Activated T-cell treated with anti-CD3 and anti-CD28 coated beads, Interleukin-2, amount 50 U/mL, for 72 hours (primary cell): Measurements from ENCODE around the gene LUC7L3. TPM values are rescaled to one million over a fixed set of nuclear protein-coding genes. Genes with fewer than 3 reads are reported as not detected.

Source experiments
- ATAC-seq, 2 donors: fragments of 150-1000 bp; cut with Tn5 transposase; replicated peaks in 1 of 2; 2 replicates each; pipeline ENCODE4 v1.10.0; 2021; ENCODE audit warnings: moderate library complexity in 2 of 2, mild to moderate bottlenecking in 1 of 2
- DNase-seq, 2 donors: peaks; one replicate each; pipeline ENCODE4 v3.0.0; 2021 to 2022; ENCODE audit warnings: mixed read lengths in 1 of 2
- H3K27ac Mint-ChIP-seq: one replicate; pipeline ENCODE4 v1.8.0; 2022; ENCODE audit warnings: mild to moderate bottlenecking, moderate library complexity, mixed read lengths
- H3K27me3 Mint-ChIP-seq: one replicate; pipeline ENCODE4 v1.8.0; 2022; ENCODE audit warnings: low read depth, mixed read lengths
- H3K36me3 Mint-ChIP-seq, 2 donors: one replicate each; pipeline ENCODE4 v1.8.0; 2022; ENCODE audit warnings: mixed read lengths in 2 of 2, mild to moderate bottlenecking in 1 of 2; ENCODE audit not compliant: insufficient read depth in 2 of 2
- H3K4me1 Mint-ChIP-seq: one replicate; pipeline ENCODE4 v1.8.0; 2022; ENCODE audit warnings: low read depth, mixed read lengths
- H3K4me3 Mint-ChIP-seq, 2 donors: one replicate each; pipeline ENCODE4 v1.8.0; 2022; ENCODE audit warnings: mild to moderate bottlenecking in 2 of 2, mixed read lengths in 2 of 2, moderate library complexity in 2 of 2
- H3K9me3 Mint-ChIP-seq, 2 donors: one replicate each; pipeline ENCODE4 v1.8.0; 2022; ENCODE audit warnings: mixed read lengths in 2 of 2
- total RNA-seq, 2 donors: library from RNA; stranded (reverse); gene quantifications; one replicate each; pipeline ENCODE4 v1.2.3, GENCODE V29; 2022

LUC7L3 gene
- total RNA-seq, 2 donors from 2014 or later: 148 to 190 TPM

DNA sequence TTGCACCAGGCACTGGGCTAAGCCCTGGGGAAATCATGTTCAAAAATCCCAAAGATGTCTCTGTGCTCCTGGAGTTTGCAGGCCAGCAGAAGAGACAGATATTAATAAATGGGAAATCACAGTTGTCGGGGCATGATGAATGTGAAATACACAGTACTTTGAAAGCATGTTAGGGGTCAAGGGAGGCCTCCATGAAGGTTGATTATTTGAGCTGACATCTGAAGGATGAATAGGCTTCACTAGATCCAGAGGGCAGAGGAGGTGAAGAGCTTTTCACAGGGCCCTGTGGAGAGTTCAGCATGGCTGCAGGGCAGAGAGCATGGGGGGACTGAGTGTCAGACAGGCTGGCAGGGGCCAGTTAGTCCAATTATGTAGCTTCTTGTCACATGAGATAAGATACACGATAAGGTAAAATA, 45.3 kb downstream of the LUC7L3 start:
- H3K4me3 Mint-ChIP-seq: no peak overlapping the region
- no peak overlapping the region for H3K27ac Mint-ChIP-seq
- H3K36me3 Mint-ChIP-seq: no peaks in the 10 kb centered on the region
- DNase-seq (no peak), ATAC-seq (no peak)
- peaks cover 12% of the 10 kb centered on the region for H3K4me1 Mint-ChIP-seq
- H3K9me3 Mint-ChIP-seq: no peaks in the 10 kb centered on the region
- H3K27me3 Mint-ChIP-seq: peaks cover 10% of the 10 kb centered on the region

DNA sequence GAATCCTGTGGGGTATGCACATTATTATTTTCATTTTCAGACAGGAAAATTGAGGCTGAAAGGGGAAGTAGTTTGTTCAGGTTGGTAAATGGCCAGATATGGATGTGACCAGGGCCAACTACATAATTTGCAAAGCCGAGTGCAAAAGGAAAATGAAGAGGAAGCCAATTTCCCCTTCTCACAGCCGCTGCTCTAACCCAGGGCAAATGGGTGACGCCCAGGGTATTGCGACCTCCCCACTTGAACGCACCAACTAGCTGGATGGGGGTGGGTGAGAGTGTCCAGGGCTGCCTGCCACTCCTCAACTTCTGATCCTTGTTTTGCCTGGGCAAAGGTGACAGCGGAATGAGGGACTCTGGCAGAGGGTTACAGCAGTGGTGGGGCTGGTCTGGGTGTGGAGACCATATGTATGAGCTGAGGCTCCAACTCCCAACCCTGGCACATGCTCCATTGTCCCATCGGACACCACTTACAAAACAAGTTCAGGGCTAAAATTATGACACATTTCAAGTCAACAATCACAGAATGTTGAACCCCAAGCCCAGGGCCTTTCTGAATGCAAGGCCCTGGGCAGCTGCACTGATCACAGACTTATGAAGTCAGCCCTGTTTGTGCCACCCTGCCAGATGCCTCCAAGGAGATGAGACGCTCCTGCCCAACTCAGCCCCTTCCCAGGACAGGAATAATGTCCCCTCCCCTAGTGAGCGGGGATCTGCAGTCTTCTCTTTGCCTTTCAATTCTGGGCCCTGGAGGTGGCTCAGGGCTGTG, 46.2 kb downstream of the LUC7L3 start:
- no peaks in the 10 kb centered on the region for H3K36me3 Mint-ChIP-seq
- H3K4me3 Mint-ChIP-seq: no peak overlapping the region
- peaks cover 12% of the 10 kb centered on the region for H3K4me1 Mint-ChIP-seq
- no peak overlapping the region for H3K27ac Mint-ChIP-seq
- peak in 1 of 2 donors; percentile 26 for ATAC-seq
- peaks cover 10% of the 10 kb centered on the region for H3K27me3 Mint-ChIP-seq
- no peak for DNase-seq
- H3K9me3 Mint-ChIP-seq: no peaks in the 10 kb centered on the region

DNA sequence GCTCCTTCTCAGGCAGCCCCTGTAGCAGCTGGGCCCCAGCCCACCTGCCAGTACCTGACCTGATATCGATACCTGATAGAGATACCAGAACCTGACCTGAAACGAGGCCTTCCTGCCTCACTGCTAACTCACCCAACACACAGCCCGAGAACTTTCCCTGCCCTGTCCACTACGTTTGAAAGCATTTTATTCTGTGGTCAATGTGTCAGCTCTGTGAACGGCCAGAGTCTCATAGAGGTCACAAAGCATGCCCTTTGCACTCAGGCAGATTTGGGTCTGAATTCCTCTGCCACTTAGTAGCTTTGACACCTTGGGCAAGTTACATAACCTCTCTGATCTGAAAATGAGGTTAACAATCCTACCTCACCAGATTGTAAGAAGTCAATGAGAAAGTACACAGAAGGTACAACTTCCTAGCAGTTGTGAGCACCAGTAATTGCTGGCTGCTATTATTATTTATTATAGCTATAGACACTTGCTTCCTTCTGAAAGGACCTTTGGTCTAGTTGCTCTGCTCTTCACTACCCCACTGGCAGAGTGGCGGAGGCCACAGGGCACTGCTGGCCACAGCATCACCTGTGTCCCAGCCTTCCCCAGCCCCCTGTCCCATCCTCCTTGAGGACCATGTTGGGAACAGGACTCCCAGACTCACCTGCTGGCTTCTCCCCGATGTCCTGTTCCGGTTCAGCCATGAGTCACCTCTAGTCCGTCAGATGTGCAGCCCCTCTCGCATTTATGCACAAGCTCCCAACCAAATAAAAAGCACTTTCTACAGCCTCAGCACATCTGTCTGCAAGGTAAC, 47.0 kb downstream of the LUC7L3 start:
- ATAC-seq (no peak), DNase-seq (no peak)
- no peak overlapping the region for H3K4me3 Mint-ChIP-seq
- H3K4me1 Mint-ChIP-seq: peaks cover 12% of the 10 kb centered on the region
- peaks cover 10% of the 10 kb centered on the region for H3K27me3 Mint-ChIP-seq
- H3K36me3 Mint-ChIP-seq: no peaks in the 10 kb centered on the region
- H3K9me3 Mint-ChIP-seq: no peaks in the 10 kb centered on the region
- H3K27ac Mint-ChIP-seq: no peak overlapping the region

GRCh38 chr17:50767030-50767429, 47.6 kb downstream of the LUC7L3 start:
- Mint-ChIP-seq H3K4me1 (peaks cover 12% of the 10 kb centered on the region), H3K27ac (no peak overlapping the region), H3K9me3 (no peaks in the 10 kb centered on the region), H3K27me3 (peaks cover 10% of the 10 kb centered on the region), H3K4me3 (no peak overlapping the region), H3K36me3 (no peaks in the 10 kb centered on the region)
- DNase-seq (no peak), ATAC-seq (no peak)

DNA sequence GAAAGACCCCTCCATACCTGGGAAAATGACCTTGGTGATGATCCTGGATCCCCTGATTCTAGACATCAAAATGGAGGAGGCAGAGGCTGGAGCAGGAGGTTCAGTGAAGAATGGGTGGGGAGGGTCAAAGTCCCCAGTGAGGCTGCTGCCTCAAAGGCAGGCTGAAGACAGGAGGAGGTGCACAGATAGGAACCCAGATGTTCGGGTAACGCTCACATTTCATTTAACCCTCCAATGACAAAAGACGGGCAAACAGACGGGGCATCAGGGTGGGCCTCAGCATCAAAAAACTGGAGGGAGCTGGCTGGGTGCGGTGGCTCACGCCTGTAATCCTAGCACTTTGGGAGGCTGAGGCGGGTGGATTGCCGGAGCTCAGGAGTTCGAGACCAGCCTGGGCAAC, 48.0 kb downstream of the LUC7L3 start, which contains the start of gene ANKRD40CL:
ANKRD40CL (minus strand) TSS at position 73 of the 400 bp plus-strand sequence. CDS start 605 bp downstream, outside the sequence.
- H3K36me3 Mint-ChIP-seq: no peaks in the 10 kb centered on the region
- ATAC-seq (no peak), DNase-seq (no peak)
- peaks cover 12% of the 10 kb centered on the region for H3K4me1 Mint-ChIP-seq
- H3K9me3 Mint-ChIP-seq: no peaks in the 10 kb centered on the region
- peaks cover 10% of the 10 kb centered on the region for H3K27me3 Mint-ChIP-seq
- H3K27ac Mint-ChIP-seq: no peak within 1 kb of the TSS
- H3K4me3 Mint-ChIP-seq: no peak within 1 kb of the TSS

GRCh38 chr17:50768346-50768761, 49.0 kb downstream of the LUC7L3 start:
- H3K4me1 Mint-ChIP-seq: peaks cover 6% of the 10 kb centered on the region
- ATAC-seq: no peak

GRCh38 chr17:50769884-50770283, 50.5 kb downstream of the LUC7L3 start:
- Mint-ChIP-seq H3K36me3 (no peaks in the 10 kb centered on the region), H3K9me3 (no peaks in the 10 kb centered on the region), H3K4me3 (no peak overlapping the region), H3K4me1 (peaks cover 4% of the 10 kb centered on the region), H3K27me3 (no peaks in the 10 kb centered on the region), H3K27ac (no peak overlapping the region)
- ATAC-seq: no peak
- DNase-seq: no peak

More at GRCh38 chr17:50768346-50768761, 49.0 kb downstream of the LUC7L3 start:
- Mint-ChIP-seq H3K27me3 (peaks cover 10% of the 10 kb centered on the region), H3K27ac (no peak overlapping the region), H3K36me3 (no peaks in the 10 kb centered on the region), H3K4me3 (no peak overlapping the region), H3K9me3 (no peaks in the 10 kb centered on the region)
- no peak for DNase-seq

GRCh38 chr17:50770346-50770745, 50.9 kb downstream of the LUC7L3 start:
- H3K36me3 Mint-ChIP-seq: no peaks in the 10 kb centered on the region
- no peaks in the 10 kb centered on the region for H3K9me3 Mint-ChIP-seq
- H3K4me3 Mint-ChIP-seq: no peak overlapping the region
- H3K27ac Mint-ChIP-seq: no peak overlapping the region
- no peaks in the 10 kb centered on the region for H3K27me3 Mint-ChIP-seq
- ATAC-seq: no peak
- H3K4me1 Mint-ChIP-seq: peaks cover 4% of the 10 kb centered on the region
- no peak for DNase-seq

DNA sequence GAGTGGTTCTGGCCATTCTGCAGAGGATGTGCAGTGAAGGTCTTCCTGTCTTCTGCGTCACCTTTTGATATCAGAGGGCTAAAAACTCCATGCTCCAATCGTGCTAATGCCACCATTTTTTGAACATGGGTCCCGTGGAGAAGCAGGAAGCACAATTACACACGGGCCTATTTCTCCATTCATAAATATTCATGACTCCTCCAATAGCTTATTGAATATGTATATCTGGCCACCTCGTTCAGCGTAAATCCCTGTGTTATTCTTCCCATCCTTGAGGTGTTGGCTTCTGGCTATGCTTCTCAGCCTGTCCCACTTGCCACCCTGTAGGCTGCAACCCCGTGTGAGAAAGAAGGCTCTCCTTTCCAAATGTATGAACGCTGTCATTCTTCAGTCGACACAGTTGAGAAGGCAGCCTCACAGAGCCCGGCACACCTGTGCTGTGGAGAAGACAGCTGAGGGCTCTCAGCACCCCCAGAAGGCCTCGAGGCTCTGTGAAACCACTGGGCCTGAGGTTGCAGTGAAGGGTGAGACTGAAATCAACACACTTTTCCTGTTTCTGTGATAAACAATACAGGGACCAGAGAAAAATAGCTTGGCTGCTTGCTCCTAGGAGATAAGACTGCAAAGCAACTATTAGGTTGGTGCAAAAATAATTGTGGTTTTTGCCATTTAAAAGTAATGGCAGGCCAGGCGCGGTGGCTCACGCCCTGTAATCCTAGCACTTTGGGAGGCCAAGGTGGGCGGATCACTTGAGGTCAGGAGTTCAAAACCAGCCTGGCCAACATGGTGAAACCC, 52.8 kb downstream of the LUC7L3 start:
- no peaks in the 10 kb centered on the region for H3K9me3 Mint-ChIP-seq
- no peak overlapping the region for H3K27ac Mint-ChIP-seq
- no peaks in the 10 kb centered on the region for H3K36me3 Mint-ChIP-seq
- DNase-seq (no peak), ATAC-seq (no peak)
- no peaks in the 10 kb centered on the region for H3K27me3 Mint-ChIP-seq
- H3K4me3 Mint-ChIP-seq: no peak overlapping the region
- H3K4me1 Mint-ChIP-seq: peaks cover 3% of the 10 kb centered on the region

DNA sequence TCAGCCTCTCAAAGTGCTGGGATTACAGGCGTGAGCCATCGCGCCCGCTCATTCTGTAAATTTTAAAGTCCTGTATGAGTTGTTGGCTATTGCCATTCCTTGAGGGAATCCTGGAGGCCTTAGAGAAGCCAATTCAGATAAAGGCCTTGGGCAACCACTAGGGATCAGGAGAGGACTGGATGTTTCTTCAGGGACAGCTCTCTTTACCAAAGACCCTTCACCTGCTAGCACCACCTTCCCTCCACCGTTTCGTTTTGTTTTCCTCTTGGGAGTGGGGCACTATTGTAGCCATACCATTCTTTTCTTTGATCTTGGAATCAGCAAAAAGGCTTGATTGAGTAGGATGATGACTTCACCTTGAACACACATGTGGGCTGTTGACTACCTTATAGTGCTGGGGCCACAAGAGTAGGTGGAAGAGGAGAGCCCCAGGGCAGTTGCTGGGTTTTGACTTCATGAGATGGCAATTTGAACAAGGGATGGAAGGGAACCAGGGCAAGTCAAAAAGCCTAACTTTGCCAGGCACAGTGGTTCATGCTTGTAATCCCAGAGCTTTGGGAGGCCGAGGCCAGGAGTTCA, 54.9 kb downstream of the LUC7L3 start:
- DNase-seq: no peak
- Mint-ChIP-seq H3K27me3 (peaks cover 8% of the 10 kb centered on the region), H3K9me3 (no peaks in the 10 kb centered on the region), H3K36me3 (no peaks in the 10 kb centered on the region), H3K4me1 (peaks cover 1% of the 10 kb centered on the region), H3K4me3 (no peak overlapping the region), H3K27ac (no peak overlapping the region)
- no peak for ATAC-seq

GRCh38 chr17:50775926-50776325, 56.5 kb downstream of the LUC7L3 start:
- Mint-ChIP-seq H3K27ac (no peak overlapping the region), H3K9me3 (no peaks in the 10 kb centered on the region), H3K4me3 (no peak overlapping the region), H3K27me3 (peaks cover 11% of the 10 kb centered on the region), H3K4me1 (peaks cover 18% of the 10 kb centered on the region), H3K36me3 (no peaks in the 10 kb centered on the region)
- ATAC-seq (no peak), DNase-seq (no peak)

DNA sequence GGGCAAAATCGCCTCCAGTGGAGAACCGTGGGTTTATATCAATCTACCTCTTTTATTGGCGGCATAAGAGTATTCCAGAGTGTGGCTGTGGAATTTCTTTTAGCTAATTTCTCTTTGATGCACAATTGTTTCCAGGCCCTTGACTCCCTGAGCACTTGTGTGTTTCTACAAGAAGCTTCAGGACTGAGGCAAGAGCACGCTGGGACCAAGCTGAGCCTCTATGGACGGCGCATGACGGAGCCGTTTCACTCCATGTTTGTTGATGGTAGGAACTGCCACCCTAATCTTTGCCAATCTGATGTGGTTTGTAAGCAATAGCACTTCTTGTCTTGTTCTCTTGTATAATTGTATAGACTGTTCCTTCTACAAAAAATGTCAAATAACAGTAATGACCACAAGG, 59.1 kb downstream of the LUC7L3 start:
- H3K36me3 Mint-ChIP-seq: no peaks in the 10 kb centered on the region
- H3K9me3 Mint-ChIP-seq: no peaks in the 10 kb centered on the region

More for the DNA sequence above, 59.1 kb downstream of the LUC7L3 start:
- H3K27ac Mint-ChIP-seq: no peak overlapping the region
- ATAC-seq (no peak), DNase-seq (no peak)
- peaks cover 11% of the 10 kb centered on the region for H3K27me3 Mint-ChIP-seq
- peaks cover 24% of the 10 kb centered on the region for H3K4me1 Mint-ChIP-seq
- no peak overlapping the region for H3K4me3 Mint-ChIP-seq
